Panc1 (cell line): ENCODE measurements around the gene EPHX1.

Experiments
- POLR2AphosphoS5 ChIP-seq: IDR thresholded peaks from 2 replicates; pipeline ENCODE4 v1.6.1; 2012; ENCODE audit warnings: mild to moderate bottlenecking, low read depth, low read length, moderate library complexity
- TF ChIP-seq, protein P1 (sequence below): fragments of 450-650 bp; IDR thresholded peaks from 2 replicates; pipeline ENCODE4 v1.5.1; 2017; ENCODE audit warnings: mild to moderate bottlenecking

GRCh38 chr1:225823811-225824261 is 13.9 kb downstream of the EPHX1 start:
- TF ChIP-seq, protein P1, sequence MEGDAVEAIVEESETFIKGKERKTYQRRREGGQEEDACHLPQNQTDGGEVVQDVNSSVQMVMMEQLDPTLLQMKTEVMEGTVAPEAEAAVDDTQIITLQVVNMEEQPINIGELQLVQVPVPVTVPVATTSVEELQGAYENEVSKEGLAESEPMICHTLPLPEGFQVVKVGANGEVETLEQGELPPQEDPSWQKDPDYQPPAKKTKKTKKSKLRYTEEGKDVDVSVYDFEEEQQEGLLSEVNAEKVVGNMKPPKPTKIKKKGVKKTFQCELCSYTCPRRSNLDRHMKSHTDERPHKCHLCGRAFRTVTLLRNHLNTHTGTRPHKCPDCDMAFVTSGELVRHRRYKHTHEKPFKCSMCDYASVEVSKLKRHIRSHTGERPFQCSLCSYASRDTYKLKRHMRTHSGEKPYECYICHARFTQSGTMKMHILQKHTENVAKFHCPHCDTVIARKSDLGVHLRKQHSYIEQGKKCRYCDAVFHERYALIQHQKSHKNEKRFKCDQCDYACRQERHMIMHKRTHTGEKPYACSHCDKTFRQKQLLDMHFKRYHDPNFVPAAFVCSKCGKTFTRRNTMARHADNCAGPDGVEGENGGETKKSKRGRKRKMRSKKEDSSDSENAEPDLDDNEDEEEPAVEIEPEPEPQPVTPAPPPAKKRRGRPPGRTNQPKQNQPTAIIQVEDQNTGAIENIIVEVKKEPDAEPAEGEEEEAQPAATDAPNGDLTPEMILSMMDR: no peak
- no peak for TF ChIP-seq POLR2AphosphoS5
